Measurements from ENCODE around the gene GFOD2. TPM values are rescaled to one million over a fixed set of nuclear protein-coding genes. Genes with fewer than 3 reads are reported as not detected.
A peak's percentile ranks its signal among the peaks of the same experiment; 100 is the strongest.

The GFOD2 gene
- total and polyA plus RNA-seq, 2 of the 13 experiments (the other 11 are each of a cell fraction or from before 2014, with no cell fraction given): 11.1 to 17.2 TPM

GRCh38 chr16:67667817-67668494, 51.2 kb downstream of the GFOD2 start (continued):
- TF ChIP-seq USF2 (IDR thresholded peaks at IDR 0.05; ENCODE audit: low read depth, low read length): no peak
- no peak; the same call in 1 of the 2 replicates for TF ChIP-seq USF2 (CRISPR knock-in tag; IDR thresholded peaks at IDR 0.05; ENCODE audit: borderline replicate concordance)
- TF ChIP-seq KDM5A (IDR thresholded peaks at IDR 0.05; ENCODE audit: borderline replicate concordance, low read length): no peak
- TF ChIP-seq ZNF17 (CRISPR knock-in tag; IDR thresholded peaks at IDR 0.05): no peak
- TF ChIP-seq ZNF30 (CRISPR knock-in tag; IDR thresholded peaks at IDR 0.05): no peak
- no peak for TF ChIP-seq ZNF354B (CRISPR knock-in tag; IDR thresholded peaks at IDR 0.05)
- TF ChIP-seq ZNF337 (CRISPR knock-in tag; IDR thresholded peaks at IDR 0.05; ENCODE audit: borderline replicate concordance, low read depth): no peak
- TF ChIP-seq ZNF350 (CRISPR knock-in tag; IDR thresholded peaks at IDR 0.05; ENCODE audit: borderline replicate concordance, low read depth): peak; percentile 83; the same call in 1 of the 2 replicates
- peak; percentile 64; the same call in 1 of the 2 replicates for TF ChIP-seq ZFP1 (CRISPR knock-in tag; IDR thresholded peaks at IDR 0.05)
- no peak for TF ChIP-seq AKNA (CRISPR knock-in tag; IDR thresholded peaks at IDR 0.05; ENCODE audit: borderline replicate concordance)
- TF ChIP-seq SRSF9 (IDR thresholded peaks at IDR 0.05; ENCODE audit: borderline replicate concordance, insufficient read depth, low read depth, low read length, poor library complexity, severe bottlenecking): no peak
- TF ChIP-seq ZNF446 (CRISPR knock-in tag; IDR thresholded peaks at IDR 0.05): 0 out of 2 replicates have a peak, but pooled peaks have one; percentile 11
- TF ChIP-seq ZNF496 (CRISPR knock-in tag; IDR thresholded peaks at IDR 0.05; ENCODE audit: insufficient replicate concordance): no peak
- TF ChIP-seq TEAD3 (CRISPR knock-in tag; optimal IDR thresholded peaks at IDR 0.05; ENCODE audit: borderline replicate concordance): peak; percentile 69
- no peak for TF ChIP-seq BATF2 (CRISPR knock-in tag; IDR thresholded peaks at IDR 0.05)
- 0 out of 2 replicates have a peak, but pooled peaks have one; percentile 52 for TF ChIP-seq KLF11 (CRISPR knock-in tag; IDR thresholded peaks at IDR 0.05)
- no peak for TF ChIP-seq ZNF180 (CRISPR knock-in tag; IDR thresholded peaks at IDR 0.05; ENCODE audit: borderline replicate concordance, low read depth)
- no peak for TF ChIP-seq ZNF224 (CRISPR knock-in tag; IDR thresholded peaks at IDR 0.05)
- no peak; the same call in 1 of the 2 replicates for TF ChIP-seq MYNN (CRISPR knock-in tag; IDR thresholded peaks at IDR 0.05; ENCODE audit: low read depth)
- TF ChIP-seq TRIM24 (CRISPR knock-in tag; IDR thresholded peaks at IDR 0.05): no peak
- no peak for TF ChIP-seq NR2C2 (CRISPR knock-in tag; IDR thresholded peaks at IDR 0.05; ENCODE audit: borderline replicate concordance)
- no peak for TF ChIP-seq JUNB (CRISPR knock-in tag; IDR thresholded peaks at IDR 0.05; ENCODE audit: borderline replicate concordance)
